SU-DHL-6 (cell line): ENCODE results near the gene POLK.
"Not testable (repeated sequence)": the region's sequence is repeated elsewhere in the genome, so short reads cannot be mapped to it uniquely, and the experiment has no call there.

Experiments
- H2AFZ ChIP-seq: fragments of 200-600 bp; sonication (generic); 2 replicates; pipeline ENCODE4 v1.6.1; 2014; ENCODE audit warnings: low read depth, mild to moderate bottlenecking, moderate library complexity, mixed read lengths, antibody characterized with exemption, low read length; ENCODE audit not compliant: severe bottlenecking
- H3F3A ChIP-seq: fragments of 200-600 bp; shearing (Covaris generic); 2 replicates; pipeline ENCODE4 v1.6.0; 2016; ENCODE audit warnings: antibody characterized with exemption, mild to moderate bottlenecking; ENCODE audit not compliant: insufficient read depth
- H3K27ac ChIP-seq: fragments of 200-600 bp; sonication (generic); 2 replicates; pipeline ENCODE4 v1.5.1; 2016; ENCODE audit warnings: low read depth, mild to moderate bottlenecking, low read length, moderate library complexity, mixed read lengths
- H3K27me3 ChIP-seq: fragments of 200-600 bp; sonication (generic), shearing (Covaris generic); 2 replicates; pipeline ENCODE4 v1.6.0; 2014; ENCODE audit warnings: mild to moderate bottlenecking, low read length
- H3K36me3 ChIP-seq: fragments of 200-600 bp; sonication (generic); 2 replicates; pipeline ENCODE4 v1.6.1; 2014; ENCODE audit warnings: mild to moderate bottlenecking, low read length, mixed read lengths
- H3K4me2 ChIP-seq: fragments of 300-600, 200-600 bp; shearing (Covaris generic), sonication (generic); 2 replicates; pipeline ENCODE4 v1.6.0; 2014; ENCODE audit warnings: low read length, low read depth, mild to moderate bottlenecking; ENCODE audit not compliant: poor library complexity, severe bottlenecking
- H3K4me3 ChIP-seq: fragments of 200-600 bp; sonication (generic); 2 replicates; pipeline ENCODE4 v1.5.1; 2014; ENCODE audit warnings: antibody characterized with exemption, low read length, mild to moderate bottlenecking, mixed read lengths; ENCODE audit not compliant: insufficient read depth, poor library complexity, severe bottlenecking
- H3K79me2 ChIP-seq: fragments of 200-600 bp; sonication (generic); 2 replicates; pipeline ENCODE4 v1.6.1; 2014; ENCODE audit warnings: mild to moderate bottlenecking, low read length, moderate library complexity; ENCODE audit not compliant: insufficient read depth
- H3K9ac ChIP-seq: fragments of 200-600 bp; sonication (generic); 2 replicates; pipeline ENCODE4 v1.7.0; 2014; ENCODE audit warnings: mild to moderate bottlenecking, low read length
- H3K9me2 ChIP-seq: fragments of 200-600 bp; sonication (generic); replicated peaks from 2 replicates; pipeline ENCODE4 v1.6.1; 2014; ENCODE audit warnings: low read length; ENCODE audit not compliant: insufficient read depth
- H3K9me3 ChIP-seq: fragments of 200-600 bp; sonication (generic); 2 replicates; pipeline ENCODE4 v1.6.1; 2014; ENCODE audit warnings: low read length, mixed read lengths; ENCODE audit not compliant: insufficient read depth
- H4K20me1 ChIP-seq: fragments of 200-600 bp; sonication (generic); 2 replicates; pipeline ENCODE4 v1.6.1; 2014; ENCODE audit warnings: low read depth, mild to moderate bottlenecking, antibody characterized with exemption, low read length, moderate library complexity, mixed read lengths
- CTCF ChIP-seq: fragments of 200-600 bp; sonication (generic); IDR thresholded peaks from one replicate; pipeline ENCODE4 v1.5.1; 2017; ENCODE audit warnings: antibody characterized with exemption, mild to moderate bottlenecking, low read length, moderate library complexity; ENCODE audit not compliant: insufficient read depth, poor library complexity, severe bottlenecking
- EZH2phosphoT487 ChIP-seq: fragments of 200-600 bp; sonication (generic), shearing (Covaris generic); conservative IDR thresholded peaks from 2 replicates; pipeline ENCODE4 v1.6.1; 2018; ENCODE audit warnings: mild to moderate bottlenecking, antibody characterized with exemption, low read length, moderate library complexity, mixed read lengths

POLK gene

DNA sequence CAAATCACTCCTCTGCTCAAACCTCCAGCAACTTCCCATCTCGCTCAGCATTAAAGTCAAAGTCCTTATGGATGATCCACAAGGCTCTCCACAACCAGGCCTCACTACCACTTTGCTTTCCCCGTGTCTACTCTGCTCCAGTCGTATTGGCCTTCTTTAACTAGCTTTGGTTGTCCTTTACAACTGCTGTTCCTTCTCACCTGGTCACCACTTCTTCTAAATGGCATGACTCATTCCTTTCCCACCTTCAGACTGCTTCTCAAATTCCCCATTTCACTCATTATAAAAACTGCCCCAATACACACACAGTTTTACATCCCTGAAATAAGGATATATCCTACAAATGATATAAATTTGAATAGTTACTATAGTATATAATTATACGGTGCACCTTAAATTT, 30.7 kb upstream of the POLK start:
- H2AFZ ChIP-seq: no peak overlapping the region
- no peak overlapping the region for H3K4me2 ChIP-seq
- 0 out of 2 replicates have a peak, but pooled peaks cover 6% of the 10 kb centered on the region for H3K9me3 ChIP-seq
- no peaks in the 10 kb centered on the region for H3K36me3 ChIP-seq
- H3K9ac ChIP-seq: no peak overlapping the region
- TF ChIP-seq CTCF: no peak
- TF ChIP-seq EZH2phosphoT487: no peak
- H3K27ac ChIP-seq: no peak overlapping the region
- H3K9me2 ChIP-seq: no peaks in the 10 kb centered on the region
- no peaks in the 10 kb centered on the region for H4K20me1 ChIP-seq
- H3K27me3 ChIP-seq: no peaks in the 10 kb centered on the region
- H3K79me2 ChIP-seq: peaks cover 42% of the 10 kb centered on the region
- H3F3A ChIP-seq: no peaks in the 10 kb centered on the region
- H3K4me3 ChIP-seq: no peak overlapping the region

DNA sequence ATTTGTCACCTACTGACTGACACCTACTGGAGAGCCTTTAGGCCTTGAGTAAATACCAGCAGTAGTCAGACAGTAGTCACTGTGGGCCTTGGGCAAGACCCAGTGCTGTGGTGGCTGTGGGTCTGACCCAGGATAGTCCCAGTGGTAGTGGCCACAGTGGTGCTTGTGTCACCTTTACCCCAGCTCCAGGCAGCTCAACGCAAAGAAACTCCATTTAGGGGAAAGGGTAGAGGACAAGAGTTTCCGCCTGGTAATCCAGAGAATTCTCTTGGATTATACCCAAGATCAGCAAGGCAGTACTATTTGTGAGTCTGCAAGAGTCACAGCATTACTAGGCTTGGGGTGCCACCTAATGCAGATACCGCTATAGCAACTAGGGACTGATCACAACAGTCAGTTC, 29.2 kb upstream of the POLK start:
- H3K9me2 ChIP-seq: no peaks in the 10 kb centered on the region
- H3K36me3 ChIP-seq: no peaks in the 10 kb centered on the region
- H2AFZ ChIP-seq: no peak overlapping the region
- no peaks in the 10 kb centered on the region for H4K20me1 ChIP-seq
- H3F3A ChIP-seq: no peaks in the 10 kb centered on the region
- H3K79me2 ChIP-seq: peaks cover 52% of the 10 kb centered on the region
- no peak overlapping the region for H3K9ac ChIP-seq
- no peak overlapping the region for H3K4me2 ChIP-seq
- H3K9me3 ChIP-seq: 0 out of 2 replicates have a peak, but pooled peaks cover 6% of the 10 kb centered on the region
- H3K27me3 ChIP-seq: no peaks in the 10 kb centered on the region
- H3K4me3 ChIP-seq: no peak overlapping the region
- H3K27ac ChIP-seq: no peak overlapping the region
- no peak for TF ChIP-seq EZH2phosphoT487
- TF ChIP-seq CTCF: no peak

DNA sequence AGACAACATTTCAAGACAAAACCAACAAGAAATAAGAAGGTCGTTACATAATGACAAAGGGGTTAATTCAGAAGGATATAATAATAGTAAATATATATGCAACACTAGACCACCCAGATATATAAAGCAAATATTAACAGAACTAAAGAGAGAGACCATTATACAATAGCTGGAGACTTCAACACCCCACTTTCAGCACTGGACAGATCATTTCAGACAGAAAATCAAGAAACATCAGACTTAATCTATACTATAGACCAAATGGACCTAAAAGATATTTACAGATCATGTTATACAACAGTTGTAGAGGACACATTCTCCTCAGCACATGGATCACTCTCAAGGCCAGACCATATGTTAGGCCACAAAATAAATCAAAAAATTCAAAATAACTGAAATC, 27.1 kb upstream of the POLK start:
- TF ChIP-seq EZH2phosphoT487 (no peak), CTCF (no peak)
- no peaks in the 10 kb centered on the region for H3K9me2 ChIP-seq
- H3K27ac ChIP-seq: no peak overlapping the region
- no peak overlapping the region for H3K4me3 ChIP-seq
- no peaks in the 10 kb centered on the region for H3F3A ChIP-seq
- no peak overlapping the region for H3K9ac ChIP-seq
- H2AFZ ChIP-seq: no peak overlapping the region
- 0 out of 2 replicates have a peak, but pooled peaks cover 6% of the 10 kb centered on the region for H3K9me3 ChIP-seq
- no peaks in the 10 kb centered on the region for H3K27me3 ChIP-seq
- no peaks in the 10 kb centered on the region for H4K20me1 ChIP-seq
- H3K36me3 ChIP-seq: no peaks in the 10 kb centered on the region
- peaks cover 55% of the 10 kb centered on the region for H3K79me2 ChIP-seq
- no peak overlapping the region for H3K4me2 ChIP-seq

DNA sequence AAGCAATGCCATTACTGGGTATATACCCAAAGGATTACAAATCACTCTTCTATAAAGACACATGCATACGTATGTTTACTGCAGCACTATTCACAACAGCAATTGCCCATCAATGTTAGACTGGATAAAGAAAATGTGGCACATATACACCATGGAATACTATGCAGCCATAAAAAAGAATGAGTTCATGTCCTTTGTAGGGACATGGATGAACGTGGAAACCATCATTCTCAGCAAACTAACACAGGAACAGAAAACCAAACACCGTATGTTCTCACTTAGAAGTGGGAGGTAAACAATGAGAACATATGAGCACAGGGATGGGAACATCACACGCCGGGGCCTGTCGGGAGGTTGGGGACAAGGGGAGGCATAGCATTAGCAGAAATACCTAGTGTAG, 21.8 kb upstream of the POLK start:
- not testable (repeated sequence) for H3K9me2 ChIP-seq, H3K27ac ChIP-seq, H3F3A ChIP-seq, H3K4me3 ChIP-seq, H3K27me3 ChIP-seq, H3K9ac ChIP-seq, H3K4me2 ChIP-seq, H4K20me1 ChIP-seq, H3K9me3 ChIP-seq, H3K36me3 ChIP-seq, H2AFZ ChIP-seq
- H3K79me2 ChIP-seq: peaks cover 22% of the 10 kb centered on the region
